ENCODE data around the gene CTCFL. TPM values are rescaled to one million over a fixed set of nuclear protein-coding genes. Genes with fewer than 3 reads are reported as not detected.
"Not testable (repeated sequence)": the region's sequence is repeated elsewhere in the genome, so short reads cannot be mapped to it uniquely, and the experiment has no call there.

The CTCFL gene
- total RNA-seq, 4 donors from 2014 or later, result not detected

GRCh38 chr20:57498425-57499400 lies 26.2 kb downstream of the CTCFL start:
- peaks cover 14 to 24% (median 20%) of the 10 kb centered on the region in 4 donors for H3K4me1 ChIP-seq
- no peaks in the 10 kb centered on the region for H3K27me3 ChIP-seq
- DNase-seq (ENCODE audit: extremely low spot score), result no peak
- H3K36me3 ChIP-seq, result no peaks in the 10 kb centered on the region
- no peak overlapping the region for H3K27ac ChIP-seq (replicated peaks in 1 of 4)
- 51% methylated on average over 20 of the region's 20 CpGs for WGBS
- H3K9me3 ChIP-seq, result no peaks in the 10 kb centered on the region
- no peak overlapping the region for H3K4me3 ChIP-seq
- TF ChIP-seq, protein P1, sequence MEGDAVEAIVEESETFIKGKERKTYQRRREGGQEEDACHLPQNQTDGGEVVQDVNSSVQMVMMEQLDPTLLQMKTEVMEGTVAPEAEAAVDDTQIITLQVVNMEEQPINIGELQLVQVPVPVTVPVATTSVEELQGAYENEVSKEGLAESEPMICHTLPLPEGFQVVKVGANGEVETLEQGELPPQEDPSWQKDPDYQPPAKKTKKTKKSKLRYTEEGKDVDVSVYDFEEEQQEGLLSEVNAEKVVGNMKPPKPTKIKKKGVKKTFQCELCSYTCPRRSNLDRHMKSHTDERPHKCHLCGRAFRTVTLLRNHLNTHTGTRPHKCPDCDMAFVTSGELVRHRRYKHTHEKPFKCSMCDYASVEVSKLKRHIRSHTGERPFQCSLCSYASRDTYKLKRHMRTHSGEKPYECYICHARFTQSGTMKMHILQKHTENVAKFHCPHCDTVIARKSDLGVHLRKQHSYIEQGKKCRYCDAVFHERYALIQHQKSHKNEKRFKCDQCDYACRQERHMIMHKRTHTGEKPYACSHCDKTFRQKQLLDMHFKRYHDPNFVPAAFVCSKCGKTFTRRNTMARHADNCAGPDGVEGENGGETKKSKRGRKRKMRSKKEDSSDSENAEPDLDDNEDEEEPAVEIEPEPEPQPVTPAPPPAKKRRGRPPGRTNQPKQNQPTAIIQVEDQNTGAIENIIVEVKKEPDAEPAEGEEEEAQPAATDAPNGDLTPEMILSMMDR (IDR thresholded peaks at IDR 0.05), result no peak
- TF ChIP-seq EP300 (IDR thresholded peaks at IDR 0.05), result no peak
- no peak for TF ChIP-seq POLR2AphosphoS5 (IDR thresholded peaks at IDR 0.05)
- no peak for TF ChIP-seq POLR2A (IDR thresholded peaks at IDR 0.05; ENCODE audit: low read depth)
- intact Hi-C loops (cut with DNase I), result no loop called here

- TF ChIP-seq, protein P1 (IDR thresholded peaks at IDR 0.05), result no peak
- no peak for TF ChIP-seq POLR2AphosphoS5 (IDR thresholded peaks at IDR 0.05)
- TF ChIP-seq POLR2A (IDR thresholded peaks at IDR 0.05; ENCODE audit: low read depth), result no peak
- TF ChIP-seq EP300 (IDR thresholded peaks at IDR 0.05), result no peak
- Histone ChIP-seq H3K27ac (replicated peaks in 1 of 4) (no peak overlapping the region), H3K9me3 (no peaks in the 10 kb centered on the region), H3K27me3 (no peaks in the 10 kb centered on the region), H3K4me3 (no peak overlapping the region), H3K4me1 (peaks cover 14 to 34% (median 28%) of the 10 kb centered on the region in 4 donors), H3K36me3 (no peaks in the 10 kb centered on the region)
- intact Hi-C loops (cut with DNase I), result no loop called here
- no peak for DNase-seq (ENCODE audit: extremely low spot score)
- WGBS, result 84% methylated on average over 4 of the region's 4 CpGs
Measured at GRCh38 chr20:57496592-57496991, 28.3 kb downstream of the CTCFL start.

- Histone ChIP-seq H3K36me3 (no peaks in the 10 kb centered on the region), H3K4me1 (peaks cover 14 to 41% (median 32%) of the 10 kb centered on the region in 4 donors), H3K9me3 (no peaks in the 10 kb centered on the region), H3K4me3 (no peak overlapping the region), H3K27me3 (no peaks in the 10 kb centered on the region), H3K27ac (replicated peaks in 1 of 4) (peak overlapping the region in 3 of 4 donors; percentile 72 to 74 (median 73))
- no peak for DNase-seq (ENCODE audit: extremely low spot score)
- TF ChIP-seq POLR2AphosphoS5 (IDR thresholded peaks at IDR 0.05) (no peak), POLR2A (IDR thresholded peaks at IDR 0.05; ENCODE audit: low read depth) (no peak), EP300 (IDR thresholded peaks at IDR 0.05) (no peak)
- TF ChIP-seq, protein P1 (IDR thresholded peaks at IDR 0.05), result no peak
- 83% methylated on average over 11 of the region's 11 CpGs for WGBS
- intact Hi-C loops (cut with DNase I), result loop anchor here (1.0 to 2.0 kb wide), 2 partner anchors 107 to 115 kb away; no protein-coding TSS in a partner anchor
Measured at GRCh38 chr20:57495978-57496377, 29.0 kb downstream of the CTCFL start.

DNA sequence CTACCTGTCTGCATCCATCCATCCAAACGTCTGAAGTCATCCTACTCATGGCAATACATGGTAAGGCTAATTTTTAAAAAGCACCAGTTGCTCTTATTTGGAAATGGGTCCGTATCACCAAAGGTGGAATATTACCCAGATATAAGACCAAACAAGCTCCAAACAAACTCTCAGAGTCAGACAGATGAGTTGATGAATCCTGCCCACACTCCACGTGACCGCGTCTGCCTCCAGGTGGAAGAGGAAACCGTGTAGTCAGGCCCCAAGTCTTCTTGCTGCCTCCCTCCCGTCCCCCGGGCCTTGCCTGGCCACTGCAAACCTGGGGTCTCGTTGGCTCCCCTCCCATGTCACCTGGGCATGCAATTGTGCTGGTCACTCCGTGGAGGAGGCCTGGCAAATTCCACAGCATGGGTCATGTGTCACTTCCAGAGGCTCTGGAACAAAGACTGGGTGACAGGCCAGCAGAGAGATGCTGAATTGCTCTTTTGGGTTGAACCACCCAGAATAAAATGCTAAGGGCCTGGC lies 31.8 kb downstream of the CTCFL start:
- intact Hi-C loops (cut with DNase I), result no loop called here
- Histone ChIP-seq H3K36me3 (no peaks in the 10 kb centered on the region), H3K27ac (replicated peaks in 1 of 4) (peak overlapping the region; percentile 72 to 75 (median 74)), H3K27me3 (no peaks in the 10 kb centered on the region), H3K4me3 (no peak overlapping the region), H3K9me3 (no peaks in the 10 kb centered on the region), H3K4me1 (peaks cover 9 to 37% (median 30%) of the 10 kb centered on the region in 4 donors)
- 64% methylated on average over 10 of the region's 10 CpGs for WGBS
- no peak for TF ChIP-seq EP300 (IDR thresholded peaks at IDR 0.05)
- no peak for DNase-seq (ENCODE audit: extremely low spot score)

GRCh38 chr20:57491373-57491772 lies 33.6 kb downstream of the CTCFL start:
- TF ChIP-seq, protein P1 (IDR thresholded peaks at IDR 0.05), result no peak
- no peak for TF ChIP-seq EP300 (IDR thresholded peaks at IDR 0.05)
- no peak for TF ChIP-seq POLR2AphosphoS5 (IDR thresholded peaks at IDR 0.05)
- TF ChIP-seq POLR2A (IDR thresholded peaks at IDR 0.05; ENCODE audit: low read depth), result no peak
- peaks cover 9 to 37% (median 30%) of the 10 kb centered on the region in 4 donors for H3K4me1 ChIP-seq
- DNase-seq (ENCODE audit: extremely low spot score), result no peak
- no peak overlapping the region for H3K4me3 ChIP-seq
- H3K27ac ChIP-seq (replicated peaks in 1 of 4), result peak overlapping the region; percentile 72 to 75 (median 74)
- intact Hi-C loops (cut with DNase I), result no loop called here
- H3K27me3 ChIP-seq, result no peaks in the 10 kb centered on the region
- 43% methylated on average over 6 of the region's 6 CpGs for WGBS
- no peaks in the 10 kb centered on the region for H3K9me3 ChIP-seq
- H3K36me3 ChIP-seq, result no peaks in the 10 kb centered on the region

DNA sequence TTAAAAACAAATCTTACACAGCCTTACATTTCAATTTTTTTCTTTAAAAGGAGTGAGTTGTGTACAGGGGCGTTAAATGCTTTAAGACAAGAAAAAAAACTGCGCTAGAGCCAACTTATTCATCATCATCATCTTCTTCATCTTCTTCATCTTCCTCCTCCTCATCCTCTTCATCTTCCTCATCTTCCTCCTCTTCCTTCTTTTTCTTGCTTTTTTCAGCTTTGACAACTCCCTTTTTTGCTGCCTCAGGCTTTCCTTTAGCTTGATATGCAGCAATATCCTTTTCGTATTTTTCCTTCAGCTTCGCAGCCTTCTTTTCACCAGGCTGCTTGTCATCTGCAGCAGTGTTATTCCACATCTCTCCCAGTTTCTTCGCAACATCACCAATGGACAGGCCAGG lies 36.7 kb downstream of the CTCFL start:
- WGBS, result 91% methylated on average over 5 of the region's 5 CpGs
- intact Hi-C loops (cut with DNase I), result not testable (repeated sequence)

More for the DNA sequence above, 36.7 kb downstream of the CTCFL start:
- peaks cover 0 to 14% (median 9%) of the 10 kb centered on the region in 4 donors for H3K4me1 ChIP-seq
- H3K27ac ChIP-seq (replicated peaks in 1 of 4); H3K36me3 ChIP-seq; DNase-seq (ENCODE audit: extremely low spot score); H3K4me3 ChIP-seq; H3K27me3 ChIP-seq; H3K9me3 ChIP-seq: not testable (repeated sequence)

All from esophagus muscularis mucosa (tissue), 4 donors.